Adipocyte (in vitro differentiated cells): ENCODE data around the gene UBE3D.
A peak's percentile ranks its signal among the peaks of the same experiment; 100 is the strongest.

Source experiments
- DNase-seq: peaks from one replicate; pipeline ENCODE4 v3.0.0-alpha.2; 2015; ENCODE audit warnings: low read depth
- H3K27me3 ChIP-seq: replicated peaks from 2 replicates; pipeline ENCODE4 v1.7.0; 2013; ENCODE audit warnings: mild to moderate bottlenecking, low read length, moderate library complexity; ENCODE audit not compliant: control insufficient read depth, insufficient read depth
- H3K36me3 ChIP-seq: 2 replicates; pipeline ENCODE4 v1.7.0; 2013; ENCODE audit warnings: low read length, mild to moderate bottlenecking, moderate library complexity; ENCODE audit not compliant: control insufficient read depth, insufficient read depth, severe bottlenecking
- H3K4me1 ChIP-seq: 2 replicates; pipeline ENCODE4 v1.7.0; 2013; ENCODE audit warnings: mild to moderate bottlenecking, low read length, moderate library complexity; ENCODE audit not compliant: control insufficient read depth, insufficient read depth
- H3K4me3 ChIP-seq: 2 replicates; pipeline ENCODE4 v1.7.0; 2013; ENCODE audit warnings: mild to moderate bottlenecking, low read length, moderate library complexity
- H3K9ac ChIP-seq: 2 replicates; pipeline ENCODE4 v1.7.0; 2013; ENCODE audit warnings: mild to moderate bottlenecking, low read length, moderate library complexity
- H3K9me3 ChIP-seq: 2 replicates; pipeline ENCODE4 v1.7.0; 2013; ENCODE audit warnings: mild to moderate bottlenecking, low read length, moderate library complexity; ENCODE audit not compliant: control insufficient read depth

Gene UBE3D

GRCh38 chr6:83065511-83066192 lies at the start of gene UBE3D:
TSS of gene UBE3D (minus strand) at chr6:83065841. CDS start at chr6:83065718, 123 bp downstream.
- Histone ChIP-seq H3K27me3 (no peaks in the 10 kb centered on the region), H3K36me3 (no peaks in the 10 kb centered on the region), H3K9me3 (no peaks in the 10 kb centered on the region), H3K4me3 (peak within 1 kb of the TSS; percentile 98), H3K9ac (peak within 1 kb of the TSS; percentile 92), H3K4me1 (peaks cover 18% of the 10 kb centered on the region)
- DNase-seq = peak; percentile 96

- no peaks in the 10 kb centered on the region for H3K9me3 ChIP-seq
- H3K27me3 ChIP-seq = no peaks in the 10 kb centered on the region
- H3K9ac ChIP-seq = no peak overlapping the region
- no peak overlapping the region for H3K4me3 ChIP-seq
- peaks cover 33% of the 10 kb centered on the region for H3K36me3 ChIP-seq
- peak; percentile 41 for DNase-seq
- H3K4me1 ChIP-seq = peaks cover 14% of the 10 kb centered on the region
Measured at GRCh38 chr6:83114164-83114563, 48.5 kb upstream of the UBE3D start.

- Histone ChIP-seq H3K27me3 (no peaks in the 10 kb centered on the region), H3K9me3 (no peaks in the 10 kb centered on the region), H3K9ac (no peak overlapping the region), H3K4me1 (peaks cover 14% of the 10 kb centered on the region), H3K36me3 (peaks cover 34% of the 10 kb centered on the region), H3K4me3 (no peak overlapping the region)
- no peak for DNase-seq
Measured at GRCh38 chr6:83113258-83113657, 47.6 kb upstream of the UBE3D start.

- H3K9me3 ChIP-seq = no peaks in the 10 kb centered on the region
- no peaks in the 10 kb centered on the region for H3K4me1 ChIP-seq
- no peaks in the 10 kb centered on the region for H3K27me3 ChIP-seq
- no peak overlapping the region for H3K9ac ChIP-seq
- no peak for DNase-seq
- H3K4me3 ChIP-seq = no peak overlapping the region
- H3K36me3 ChIP-seq = peaks cover 38% of the 10 kb centered on the region
Measured at GRCh38 chr6:83108378-83108777, 42.7 kb upstream of the UBE3D start.

GRCh38 chr6:83098589-83098988 lies 32.9 kb upstream of the UBE3D start:
- H3K36me3 ChIP-seq = peaks cover 22% of the 10 kb centered on the region
- H3K9ac ChIP-seq = no peak overlapping the region
- no peaks in the 10 kb centered on the region for H3K27me3 ChIP-seq
- no peaks in the 10 kb centered on the region for H3K9me3 ChIP-seq
- peaks cover 10% of the 10 kb centered on the region for H3K4me1 ChIP-seq
- no peak overlapping the region for H3K4me3 ChIP-seq
- DNase-seq = no peak

GRCh38 chr6:83097675-83098074 lies 32.0 kb upstream of the UBE3D start:
- no peak overlapping the region for H3K4me3 ChIP-seq
- no peak overlapping the region for H3K9ac ChIP-seq
- H3K4me1 ChIP-seq = peaks cover 18% of the 10 kb centered on the region
- no peaks in the 10 kb centered on the region for H3K27me3 ChIP-seq
- no peaks in the 10 kb centered on the region for H3K9me3 ChIP-seq
- H3K36me3 ChIP-seq = peaks cover 16% of the 10 kb centered on the region
- DNase-seq = no peak

GRCh38 chr6:83097204-83097603 lies 31.6 kb upstream of the UBE3D start:
- H3K27me3 ChIP-seq = no peaks in the 10 kb centered on the region
- DNase-seq = peak; percentile 46
- H3K4me1 ChIP-seq = peaks cover 20% of the 10 kb centered on the region
- H3K4me3 ChIP-seq = no peak overlapping the region
- H3K9ac ChIP-seq = no peak overlapping the region
- peaks cover 11% of the 10 kb centered on the region for H3K36me3 ChIP-seq
- H3K9me3 ChIP-seq = no peaks in the 10 kb centered on the region

- Histone ChIP-seq H3K27me3 (no peaks in the 10 kb centered on the region), H3K4me1 (peaks cover 20% of the 10 kb centered on the region), H3K9ac (no peak overlapping the region), H3K4me3 (no peak overlapping the region), H3K36me3 (peaks cover 7% of the 10 kb centered on the region), H3K9me3 (no peaks in the 10 kb centered on the region)
- peak; percentile 29 for DNase-seq
Measured at GRCh38 chr6:83096791-83097190, 31.1 kb upstream of the UBE3D start.

GRCh38 chr6:83092756-83093399 lies 27.2 kb upstream of the UBE3D start:
- H3K9me3 ChIP-seq = no peaks in the 10 kb centered on the region
- DNase-seq = peak; percentile 56
- no peaks in the 10 kb centered on the region for H3K36me3 ChIP-seq
- H3K27me3 ChIP-seq = no peaks in the 10 kb centered on the region
- H3K9ac ChIP-seq = no peak overlapping the region
- H3K4me3 ChIP-seq = no peak overlapping the region
- peaks cover 20% of the 10 kb centered on the region for H3K4me1 ChIP-seq

GRCh38 chr6:83086751-83087150 lies 21.1 kb upstream of the UBE3D start:
- H3K9me3 ChIP-seq = no peaks in the 10 kb centered on the region
- H3K27me3 ChIP-seq = no peaks in the 10 kb centered on the region
- no peak for DNase-seq
- H3K9ac ChIP-seq = no peak overlapping the region
- H3K4me3 ChIP-seq = no peak overlapping the region
- H3K4me1 ChIP-seq = no peaks in the 10 kb centered on the region
- H3K36me3 ChIP-seq = no peaks in the 10 kb centered on the region

GRCh38 chr6:83083476-83083875 lies 17.8 kb upstream of the UBE3D start:
- Histone ChIP-seq H3K4me1 (no peaks in the 10 kb centered on the region), H3K27me3 (no peaks in the 10 kb centered on the region), H3K9me3 (no peaks in the 10 kb centered on the region), H3K36me3 (no peaks in the 10 kb centered on the region), H3K4me3 (no peak overlapping the region), H3K9ac (no peak overlapping the region)
- DNase-seq = no peak
